Neuron (in vitro differentiated cells): ENCODE measurements around the gene CD3E.

ENCODE experiments used
- H2AFZ ChIP-seq: one replicate; pipeline ENCODE4 v1.6.1; 2013; ENCODE audit warnings: low read depth, mild to moderate bottlenecking, inconsistent platforms, low read length, moderate library complexity
- H3K27me3 ChIP-seq: one replicate; pipeline ENCODE4 v1.6.1; 2013; ENCODE audit warnings: low read length; ENCODE audit not compliant: insufficient read depth
- H3K36me3 ChIP-seq: one replicate; pipeline ENCODE4 v1.6.1; 2013; ENCODE audit warnings: low read length; ENCODE audit not compliant: insufficient read depth
- H3K4me1 ChIP-seq: one replicate; pipeline ENCODE4 v1.6.1; 2013; ENCODE audit warnings: low read length; ENCODE audit not compliant: insufficient read depth
- H3K4me3 ChIP-seq: 2 replicates; pipeline ENCODE4 v1.5.1; 2013; ENCODE audit warnings: mild to moderate bottlenecking, low read length, moderate library complexity
- H3K9me3 ChIP-seq: one replicate; pipeline ENCODE4 v1.6.1; 2013; ENCODE audit warnings: low read length

The CD3E gene

GRCh38 chr11:118318581-118319336, 14.2 kb downstream of the CD3E start:
- no peaks in the 10 kb centered on the region for H3K36me3 ChIP-seq
- peaks cover 13% of the 10 kb centered on the region for H3K27me3 ChIP-seq
- no peak overlapping the region for H2AFZ ChIP-seq
- H3K9me3 ChIP-seq, result no peaks in the 10 kb centered on the region
- H3K4me1 ChIP-seq, result no peaks in the 10 kb centered on the region
- no peak overlapping the region for H3K4me3 ChIP-seq

DNA sequence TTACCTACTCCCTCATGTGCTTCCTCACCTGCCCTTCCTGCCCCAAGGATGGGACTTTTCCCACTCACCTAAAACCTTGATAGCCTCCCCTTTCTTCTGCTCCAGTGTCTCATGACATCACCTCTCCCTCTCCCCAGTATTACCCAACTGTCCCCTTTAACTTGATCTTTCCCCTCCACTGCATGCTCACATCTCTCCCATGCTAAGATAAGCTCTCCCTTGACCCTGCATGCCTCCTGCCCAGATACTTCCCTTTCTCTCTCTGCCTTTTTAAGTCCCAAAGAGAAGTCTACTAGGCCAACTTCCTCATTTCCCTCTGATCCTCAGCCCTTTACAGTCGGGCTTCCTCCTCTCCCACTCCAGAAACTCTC, 14.8 kb downstream of the CD3E start:
- no peaks in the 10 kb centered on the region for H3K36me3 ChIP-seq
- no peak overlapping the region for H3K4me3 ChIP-seq
- no peaks in the 10 kb centered on the region for H3K4me1 ChIP-seq
- H3K27me3 ChIP-seq, result peaks cover 13% of the 10 kb centered on the region
- no peak overlapping the region for H2AFZ ChIP-seq
- H3K9me3 ChIP-seq, result no peaks in the 10 kb centered on the region

DNA sequence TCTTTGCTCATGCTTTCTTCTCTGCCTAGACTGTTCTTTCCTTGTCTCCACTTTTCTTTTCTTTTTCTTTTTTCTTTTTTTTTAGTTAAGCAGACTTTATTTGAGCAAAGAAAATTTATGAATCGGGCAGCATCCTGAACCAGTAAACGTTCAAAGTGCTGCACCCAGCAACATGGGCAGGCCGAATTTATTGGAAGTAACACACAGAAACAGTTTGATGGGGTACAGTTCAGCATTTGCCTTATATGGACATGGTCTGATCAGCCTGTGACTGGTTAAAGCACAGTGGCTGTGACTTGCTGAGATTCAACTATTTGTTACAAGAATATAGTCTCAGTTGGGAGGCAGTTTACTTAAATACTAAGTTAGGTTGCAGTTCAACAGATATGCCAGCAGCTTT, 16.0 kb downstream of the CD3E start:
- no peaks in the 10 kb centered on the region for H3K9me3 ChIP-seq
- H3K4me1 ChIP-seq, result no peaks in the 10 kb centered on the region
- no peak overlapping the region for H2AFZ ChIP-seq
- H3K36me3 ChIP-seq, result no peaks in the 10 kb centered on the region
- H3K27me3 ChIP-seq, result peaks cover 9% of the 10 kb centered on the region
- H3K4me3 ChIP-seq, result no peak overlapping the region

DNA sequence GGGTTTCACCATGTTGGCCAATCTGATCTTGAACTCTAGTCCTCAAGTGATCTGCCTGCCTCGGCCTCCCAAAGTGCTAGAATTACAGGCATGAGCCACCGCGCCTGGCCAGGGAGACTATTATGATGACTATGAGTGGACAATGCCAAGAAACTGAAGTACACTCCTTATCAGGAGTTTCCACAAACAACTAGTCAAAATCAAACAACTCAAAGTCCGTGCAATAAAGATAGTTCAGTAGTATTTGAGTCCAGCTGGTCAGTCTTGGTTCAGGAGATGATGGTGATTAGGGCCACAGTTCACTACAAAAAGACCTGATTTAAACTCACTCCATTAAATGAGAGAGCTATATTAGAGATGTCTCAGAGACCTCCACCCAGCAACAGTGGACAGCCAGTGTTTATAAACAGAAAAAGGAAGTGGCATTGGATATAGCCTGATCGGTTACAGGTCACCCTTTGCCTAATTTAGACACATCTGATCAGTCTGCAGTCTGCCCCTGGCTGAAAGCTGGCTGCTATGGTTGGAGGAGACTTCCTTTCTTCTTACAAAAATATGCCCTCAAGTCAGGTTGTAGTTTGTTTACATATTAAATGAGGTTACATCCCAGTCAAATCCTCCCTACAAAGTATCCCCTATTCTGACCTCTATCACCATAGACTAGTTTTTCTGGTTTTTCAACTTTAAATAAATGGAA, 17.0 kb downstream of the CD3E start:
- H3K4me3 ChIP-seq, result no peak overlapping the region

GRCh38 chr11:118322721-118323120, 18.2 kb downstream of the CD3E start:
- H3K27me3 ChIP-seq, result peaks cover 9% of the 10 kb centered on the region
- no peak overlapping the region for H2AFZ ChIP-seq
- H3K4me3 ChIP-seq, result no peak overlapping the region
- no peaks in the 10 kb centered on the region for H3K9me3 ChIP-seq
- H3K4me1 ChIP-seq, result no peaks in the 10 kb centered on the region
- H3K36me3 ChIP-seq, result no peaks in the 10 kb centered on the region

More for the DNA sequence above, 17.0 kb downstream of the CD3E start:
- Histone ChIP-seq H3K27me3 (peaks cover 9% of the 10 kb centered on the region), H3K4me1 (no peaks in the 10 kb centered on the region), H2AFZ (no peak overlapping the region), H3K36me3 (no peaks in the 10 kb centered on the region), H3K9me3 (no peaks in the 10 kb centered on the region)

- no peaks in the 10 kb centered on the region for H3K36me3 ChIP-seq
- H3K9me3 ChIP-seq, result no peaks in the 10 kb centered on the region
- no peaks in the 10 kb centered on the region for H3K27me3 ChIP-seq
- no peak overlapping the region for H3K4me3 ChIP-seq
- no peak overlapping the region for H2AFZ ChIP-seq
- H3K4me1 ChIP-seq, result no peaks in the 10 kb centered on the region
Observed at GRCh38 chr11:118325283-118325682, 20.8 kb downstream of the CD3E start.

- H3K9me3 ChIP-seq, result no peaks in the 10 kb centered on the region
- no peaks in the 10 kb centered on the region for H3K36me3 ChIP-seq
- no peak overlapping the region for H2AFZ ChIP-seq
- H3K4me1 ChIP-seq, result no peaks in the 10 kb centered on the region
- no peak overlapping the region for H3K4me3 ChIP-seq
- H3K27me3 ChIP-seq, result no peaks in the 10 kb centered on the region
Observed at GRCh38 chr11:118328745-118329144, 24.2 kb downstream of the CD3E start.

- no peaks in the 10 kb centered on the region for H3K9me3 ChIP-seq
- no peaks in the 10 kb centered on the region for H3K27me3 ChIP-seq
- H3K4me3 ChIP-seq, result no peak overlapping the region
- H3K36me3 ChIP-seq, result no peaks in the 10 kb centered on the region
- H3K4me1 ChIP-seq, result no peaks in the 10 kb centered on the region
- no peak overlapping the region for H2AFZ ChIP-seq
Observed at GRCh38 chr11:118334745-118335144, 30.2 kb downstream of the CD3E start.

- Histone ChIP-seq H3K27me3 (peaks cover 2% of the 10 kb centered on the region), H3K9me3 (no peaks in the 10 kb centered on the region), H2AFZ (no peak overlapping the region), H3K4me3 (no peak overlapping the region), H3K4me1 (no peaks in the 10 kb centered on the region), H3K36me3 (no peaks in the 10 kb centered on the region)
Observed at GRCh38 chr11:118338637-118339061, 34.1 kb downstream of the CD3E start.

GRCh38 chr11:118339281-118339961, 34.9 kb downstream of the CD3E start:
- Histone ChIP-seq H3K27me3 (peaks cover 9% of the 10 kb centered on the region), H3K9me3 (no peaks in the 10 kb centered on the region), H3K4me3 (no peak overlapping the region), H3K4me1 (no peaks in the 10 kb centered on the region), H2AFZ (no peak overlapping the region), H3K36me3 (no peaks in the 10 kb centered on the region)

GRCh38 chr11:118340449-118340848, 35.9 kb downstream of the CD3E start:
- no peak overlapping the region for H3K4me3 ChIP-seq
- H2AFZ ChIP-seq, result no peak overlapping the region
- H3K27me3 ChIP-seq, result peaks cover 9% of the 10 kb centered on the region
- H3K36me3 ChIP-seq, result no peaks in the 10 kb centered on the region
- H3K9me3 ChIP-seq, result no peaks in the 10 kb centered on the region
- no peaks in the 10 kb centered on the region for H3K4me1 ChIP-seq

DNA sequence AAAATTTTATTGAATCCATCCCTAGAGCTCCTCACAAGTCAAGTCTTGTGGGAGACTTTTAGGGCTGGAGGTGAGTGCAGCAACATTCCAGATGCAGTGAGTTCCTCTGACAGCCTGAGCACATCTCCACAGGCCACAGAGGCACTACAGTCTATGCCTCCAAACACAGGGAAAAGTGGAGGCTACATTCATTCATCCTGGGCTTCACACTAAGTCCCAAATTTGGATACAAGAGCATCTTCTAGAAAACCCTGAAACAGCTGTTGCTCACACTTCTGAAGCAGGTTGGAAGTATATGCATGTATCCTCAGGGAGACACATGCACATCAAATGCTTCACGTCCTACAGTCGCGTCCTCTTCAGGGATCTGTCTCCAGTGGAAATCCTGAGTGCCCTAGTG, 36.7 kb downstream of the CD3E start:
- Histone ChIP-seq H3K9me3 (no peaks in the 10 kb centered on the region), H2AFZ (no peak overlapping the region), H3K36me3 (no peaks in the 10 kb centered on the region), H3K27me3 (peaks cover 9% of the 10 kb centered on the region), H3K4me1 (no peaks in the 10 kb centered on the region), H3K4me3 (no peak overlapping the region)

DNA sequence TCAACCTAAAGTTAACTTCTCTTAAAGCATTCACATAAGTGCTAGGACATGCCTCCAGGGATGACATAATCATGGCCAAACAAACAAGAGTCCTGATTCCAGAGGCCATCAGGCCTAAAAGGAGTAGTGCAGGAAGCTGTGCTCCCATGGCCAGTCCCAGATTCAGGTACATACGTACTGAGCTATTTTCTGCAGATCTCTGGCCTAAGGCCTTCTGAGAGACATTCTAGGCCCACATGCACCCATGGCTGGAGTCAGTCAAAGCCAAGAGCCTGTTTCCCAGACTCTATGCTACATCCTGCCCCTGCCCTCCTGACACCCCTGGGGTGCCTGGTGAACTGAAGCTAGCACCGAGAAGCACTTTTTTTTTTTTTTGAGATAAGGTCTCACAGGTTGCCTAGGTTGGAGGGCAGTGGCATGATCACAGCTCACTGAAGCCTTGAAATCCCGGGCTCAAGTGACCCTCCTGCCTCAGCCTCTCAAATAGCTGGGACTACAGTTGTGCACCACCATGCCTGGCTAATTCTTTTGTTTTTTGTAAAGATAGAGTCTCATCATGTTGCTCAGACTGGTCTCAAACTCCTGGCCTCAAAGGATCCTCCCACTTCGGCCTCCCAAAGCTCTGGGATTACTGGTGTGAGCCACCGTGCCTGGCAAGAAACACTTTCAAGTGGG, 37.4 kb downstream of the CD3E start:
- H3K27me3 ChIP-seq, result peaks cover 9% of the 10 kb centered on the region

More for the DNA sequence above, 37.4 kb downstream of the CD3E start:
- no peaks in the 10 kb centered on the region for H3K9me3 ChIP-seq
- no peaks in the 10 kb centered on the region for H3K4me1 ChIP-seq
- no peak overlapping the region for H2AFZ ChIP-seq
- no peak overlapping the region for H3K4me3 ChIP-seq
- H3K36me3 ChIP-seq, result no peaks in the 10 kb centered on the region
